Midbrain (tissue), 1 donor: Measurements from ENCODE around the gene DIPK1B.
"Not testable (repeated sequence)": the region's sequence is repeated elsewhere in the genome, so short reads cannot be mapped to it uniquely, and the experiment has no call there.

Source experiments
- DNase-seq: peaks from one replicate; lab custom pipeline; 2025; lab: John Stamatoyannopoulos, UW

The DIPK1B gene

DNA sequence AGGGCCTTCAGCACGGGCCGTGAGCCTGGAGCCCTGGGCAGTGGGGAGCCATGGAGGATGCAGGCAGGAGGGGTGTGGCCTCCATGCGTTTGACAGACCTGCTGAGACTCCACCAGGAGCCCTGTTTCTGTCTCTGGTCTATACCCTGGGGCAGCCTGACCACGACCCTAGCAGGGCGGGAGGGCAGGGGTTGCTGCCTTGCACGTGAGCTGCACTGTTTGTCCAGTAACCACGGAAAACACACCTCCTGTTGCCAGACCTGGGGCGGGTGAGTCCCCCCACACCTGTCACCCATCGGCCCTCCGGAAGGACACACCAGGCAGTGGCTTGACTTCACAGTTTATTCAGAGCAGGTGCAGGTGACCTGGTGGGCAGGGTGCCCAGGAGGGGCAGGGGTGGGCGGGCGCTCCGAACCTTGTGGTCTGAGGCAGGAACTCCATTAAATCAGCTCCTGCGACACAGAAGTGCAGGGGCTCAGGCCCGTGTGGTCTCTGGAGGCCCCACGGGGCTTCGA is 41.7 kb downstream of the DIPK1B start:
- DNase-seq, result no peak

GRCh38 chr9:136754626-136755301 is 42.4 kb downstream of the DIPK1B start:
- DNase-seq, result no peak

- DNase-seq, result not testable (repeated sequence)
These were observed 43.1 kb downstream of the DIPK1B start for GRCh38 chr9:136755302-136756133.

DNA sequence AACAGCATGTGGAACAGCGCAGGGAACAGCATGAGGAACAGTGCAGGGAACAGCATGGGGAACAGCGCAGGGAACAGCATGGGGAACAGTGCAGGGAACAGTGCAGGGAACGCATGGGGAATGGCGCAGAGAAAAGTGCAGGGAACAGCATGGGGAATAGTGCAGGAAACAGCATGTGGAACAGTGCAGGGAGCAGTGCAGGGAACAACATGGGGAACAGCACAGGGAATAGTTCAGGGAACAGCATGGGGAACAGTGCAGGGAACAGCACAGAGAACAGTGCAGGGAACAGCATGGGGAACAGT is 43.7 kb downstream of the DIPK1B start:
- DNase-seq, result no peak

GRCh38 chr9:136756836-136757235 is 44.5 kb downstream of the DIPK1B start:
- DNase-seq, result no peak

DNA sequence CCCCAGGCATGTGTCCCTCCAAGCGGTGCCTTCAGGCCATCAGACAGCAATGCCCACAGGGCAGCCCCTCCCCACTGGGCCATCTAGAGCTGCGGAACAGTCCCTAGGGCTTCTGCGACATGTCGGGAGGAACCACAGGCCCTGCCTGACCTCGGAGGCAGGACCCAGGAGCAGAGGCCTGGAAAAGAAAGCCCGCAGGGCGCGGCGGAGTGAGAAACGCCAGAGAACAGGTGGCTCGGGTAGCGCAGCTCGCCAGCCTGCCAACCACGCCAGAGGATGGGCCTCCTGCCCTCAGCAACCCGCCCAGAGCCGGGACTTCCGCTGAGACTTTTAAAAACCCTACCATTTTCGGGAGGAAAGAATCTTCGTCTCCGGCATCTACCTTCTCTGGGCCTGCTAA is 45.0 kb downstream of the DIPK1B start:
- DNase-seq, result no peak

DNA sequence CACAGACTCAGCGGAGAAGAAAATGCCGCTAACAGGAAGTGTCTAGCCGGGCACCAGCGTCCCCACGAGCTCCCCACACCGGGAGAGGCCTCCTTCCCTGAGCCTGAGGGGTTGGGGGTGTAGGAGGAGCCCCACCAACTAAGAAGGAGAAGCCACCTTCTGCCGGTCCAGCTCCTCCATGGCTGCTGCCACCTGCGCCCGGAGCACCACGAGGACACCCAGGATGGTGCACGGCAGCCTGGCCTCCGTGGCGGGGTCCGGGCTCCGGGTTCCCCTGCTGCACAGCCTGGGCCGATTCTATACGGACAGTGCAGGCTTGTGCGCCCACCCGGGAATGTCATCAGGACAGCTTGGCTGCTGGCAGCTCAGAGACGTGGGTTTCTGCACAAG is 45.4 kb downstream of the DIPK1B start:
- DNase-seq, result no peak

- no peak for DNase-seq
These were observed 46.6 kb downstream of the DIPK1B start for GRCh38 chr9:136759001-136759400.

GRCh38 chr9:136759436-136760325 is 47.3 kb downstream of the DIPK1B start:
- no peak for DNase-seq

DNA sequence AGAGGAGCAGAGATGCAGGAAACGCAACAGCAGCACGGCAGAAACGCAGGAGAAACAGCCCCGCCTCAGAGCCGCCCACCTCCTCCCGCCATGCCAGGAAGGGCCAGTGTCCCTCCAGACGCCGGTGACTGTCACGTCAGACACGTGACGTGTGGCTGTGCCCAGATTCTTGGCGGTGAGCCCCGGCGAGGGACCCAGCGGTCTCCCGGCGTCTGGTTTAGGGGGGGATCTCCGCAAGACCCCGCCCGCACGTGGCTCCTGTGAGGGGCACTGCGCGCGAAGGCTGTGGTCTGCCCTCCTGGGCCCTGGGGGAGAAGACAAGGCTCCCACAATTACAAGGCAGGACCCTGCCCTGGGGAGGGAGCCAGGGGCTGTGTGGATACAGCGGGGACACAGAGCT is 48.1 kb downstream of the DIPK1B start:
- DNase-seq, result no peak

DNA sequence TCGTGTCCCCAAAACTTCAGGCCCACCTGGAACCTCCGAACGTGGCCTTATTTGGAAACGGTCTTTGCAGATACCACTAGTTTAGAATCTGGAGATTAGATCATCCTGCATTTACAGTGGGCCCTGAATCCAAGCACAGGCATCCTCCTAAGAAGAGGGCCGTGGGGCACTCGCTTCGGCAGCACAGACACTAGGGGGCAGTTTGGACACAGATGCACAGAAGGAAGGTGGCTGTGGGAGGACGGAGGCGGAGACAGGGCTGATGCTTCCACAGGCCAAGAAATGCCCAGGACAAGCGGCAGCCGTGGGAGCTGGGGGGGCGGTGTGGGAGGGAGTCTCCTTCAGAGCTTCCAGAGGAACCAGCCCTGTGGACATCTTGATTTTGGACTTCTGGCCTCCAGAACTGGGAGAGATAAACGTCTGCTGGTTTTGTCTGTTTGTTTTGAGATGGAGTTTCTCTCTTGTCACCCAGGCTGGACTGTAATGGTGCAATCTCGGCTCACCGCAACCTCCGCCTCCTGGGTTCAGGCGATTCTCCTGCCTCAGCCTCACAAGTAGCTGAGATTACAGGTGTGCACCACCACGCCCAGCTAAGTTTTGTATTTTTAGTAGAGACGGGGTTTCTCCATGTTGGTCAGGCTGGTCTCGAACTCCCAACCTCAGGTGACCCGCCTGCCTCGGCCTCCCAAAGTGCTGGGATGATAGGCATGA is 48.6 kb downstream of the DIPK1B start:
- DNase-seq, result peak; percentile 21

DNA sequence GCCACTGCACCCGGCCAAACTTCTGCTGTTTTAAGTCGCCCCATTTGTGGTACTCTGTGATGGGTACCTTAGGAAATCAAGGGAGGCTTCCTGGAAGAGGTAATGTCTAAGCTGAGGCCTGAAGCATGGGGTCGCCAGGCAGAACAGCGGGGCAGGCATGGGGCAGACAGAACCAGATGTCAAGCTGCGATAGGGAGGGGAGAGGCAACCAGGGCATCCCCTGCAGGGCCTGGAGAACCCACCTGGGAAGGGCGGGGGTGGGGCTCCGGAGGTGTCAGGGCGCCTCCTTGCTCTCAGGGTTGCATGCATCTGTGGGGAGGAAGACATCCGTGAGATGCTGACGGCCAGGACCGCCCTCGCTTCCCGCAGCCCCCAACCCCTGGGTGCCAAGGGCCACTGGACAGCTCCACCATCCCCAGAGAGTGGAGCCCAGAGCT is 49.2 kb downstream of the DIPK1B start:
- no peak for DNase-seq

GRCh38 chr9:136762221-136762691 is 49.9 kb downstream of the DIPK1B start:
- no peak for DNase-seq

- DNase-seq, result no peak
These were observed 50.7 kb downstream of the DIPK1B start for GRCh38 chr9:136762915-136763648.

DNA sequence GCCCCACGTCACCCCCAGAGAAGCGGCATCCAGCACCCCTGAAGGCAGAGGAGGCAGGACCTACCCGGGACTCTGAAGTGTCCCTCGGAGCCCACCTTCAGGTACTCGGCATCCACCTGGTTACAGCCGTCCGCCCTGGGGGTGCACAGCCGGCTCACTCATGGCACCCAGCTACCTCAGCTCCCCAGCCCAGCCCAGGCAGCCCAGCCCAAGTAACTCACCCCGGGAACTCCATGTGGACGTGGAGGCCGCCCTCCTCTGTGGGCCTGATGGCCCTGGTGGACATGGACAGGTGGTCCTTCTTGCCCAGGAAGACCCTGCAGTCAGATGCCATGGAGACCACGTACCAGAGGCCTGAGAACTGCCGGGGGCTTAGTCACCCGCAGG is 51.3 kb downstream of the DIPK1B start:
- no peak for DNase-seq

DNA sequence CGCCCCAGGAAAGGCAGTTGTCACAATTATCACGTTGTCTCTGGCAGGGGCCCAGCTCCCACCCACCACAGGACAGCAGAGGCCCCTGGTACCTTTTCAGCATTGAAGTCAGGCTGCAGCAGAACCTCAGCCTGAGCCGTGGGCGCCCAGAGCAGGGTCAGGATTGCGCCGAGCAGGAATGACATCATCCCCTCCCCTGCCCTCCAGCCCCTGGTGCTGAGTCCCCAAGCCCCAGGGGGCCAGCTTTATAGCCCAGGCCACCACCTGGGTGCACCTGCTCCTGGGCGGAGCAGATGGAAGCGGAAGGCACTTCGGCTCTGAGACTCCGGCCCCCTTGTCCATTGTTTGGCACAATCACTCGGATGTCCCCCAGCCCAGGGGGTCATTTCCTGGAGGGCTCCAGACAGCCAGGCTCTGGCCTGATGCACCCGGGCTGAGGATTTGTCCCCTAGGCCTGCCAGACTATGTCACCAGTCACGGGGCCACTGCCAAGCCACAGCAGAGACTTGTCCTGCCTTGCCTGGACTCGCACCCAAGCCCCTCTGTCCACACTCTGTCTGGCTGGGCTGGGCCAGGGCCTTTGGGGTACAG is 52.0 kb downstream of the DIPK1B start, which contains the start of gene LCN15:
Gene LCN15, minus strand, starts transcription at position 218 of the 591 bp plus-strand sequence. Its CDS starts 30 bp downstream, at position 188.
- DNase-seq, result no peak

DNA sequence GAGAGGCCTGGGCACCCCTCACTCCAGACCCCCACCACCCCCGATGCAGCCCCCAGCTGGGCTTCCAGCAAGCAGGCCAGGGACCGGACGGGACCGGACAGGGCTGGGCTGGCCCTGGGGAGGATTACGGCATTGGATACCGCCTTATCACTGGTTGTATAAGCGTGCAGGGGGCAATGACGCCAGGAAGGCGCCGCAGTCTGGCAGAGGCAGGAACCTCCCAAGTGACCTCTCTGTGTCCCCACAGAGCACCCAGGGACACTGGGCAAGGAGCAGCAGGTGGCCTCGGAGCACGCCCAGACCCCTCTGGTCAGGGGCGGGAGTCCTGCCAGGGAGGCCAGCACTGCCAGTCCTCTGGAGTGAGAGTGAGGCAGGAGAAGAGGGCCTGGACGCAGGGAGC is 52.7 kb downstream of the DIPK1B start:
- no peak for DNase-seq

DNA sequence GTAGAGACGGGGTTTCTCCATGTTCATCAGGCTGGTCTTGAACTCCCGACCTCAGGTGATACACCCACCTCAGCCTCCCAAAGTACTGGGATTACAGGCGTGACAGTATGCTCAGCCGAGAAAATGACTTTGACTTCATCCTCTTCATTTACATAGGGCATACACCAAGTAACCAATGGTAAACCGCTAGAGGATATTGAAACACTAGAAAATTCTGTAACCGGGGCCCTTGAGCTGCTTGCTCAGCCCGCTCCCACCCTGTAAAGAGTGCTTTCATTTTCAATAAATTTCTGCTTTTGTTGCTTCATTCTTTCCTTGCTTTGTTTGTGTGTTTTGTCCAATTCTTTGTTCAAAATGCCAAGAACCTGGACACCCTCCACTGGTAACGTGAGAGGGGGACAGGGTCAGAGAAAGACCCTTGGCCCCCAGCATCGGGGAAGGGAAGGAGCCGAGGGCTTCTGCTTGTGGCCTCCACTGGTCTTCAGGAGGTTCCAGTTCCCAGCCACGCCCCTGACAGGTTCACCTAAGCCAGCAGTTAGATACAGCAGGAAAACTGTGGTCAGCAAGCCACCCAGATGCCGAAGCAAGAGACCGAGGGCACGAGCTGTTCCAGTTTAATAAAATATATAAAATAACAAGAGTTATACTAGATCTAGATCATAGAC is 53.5 kb downstream of the DIPK1B start:
- DNase-seq, result not testable (repeated sequence)

DNA sequence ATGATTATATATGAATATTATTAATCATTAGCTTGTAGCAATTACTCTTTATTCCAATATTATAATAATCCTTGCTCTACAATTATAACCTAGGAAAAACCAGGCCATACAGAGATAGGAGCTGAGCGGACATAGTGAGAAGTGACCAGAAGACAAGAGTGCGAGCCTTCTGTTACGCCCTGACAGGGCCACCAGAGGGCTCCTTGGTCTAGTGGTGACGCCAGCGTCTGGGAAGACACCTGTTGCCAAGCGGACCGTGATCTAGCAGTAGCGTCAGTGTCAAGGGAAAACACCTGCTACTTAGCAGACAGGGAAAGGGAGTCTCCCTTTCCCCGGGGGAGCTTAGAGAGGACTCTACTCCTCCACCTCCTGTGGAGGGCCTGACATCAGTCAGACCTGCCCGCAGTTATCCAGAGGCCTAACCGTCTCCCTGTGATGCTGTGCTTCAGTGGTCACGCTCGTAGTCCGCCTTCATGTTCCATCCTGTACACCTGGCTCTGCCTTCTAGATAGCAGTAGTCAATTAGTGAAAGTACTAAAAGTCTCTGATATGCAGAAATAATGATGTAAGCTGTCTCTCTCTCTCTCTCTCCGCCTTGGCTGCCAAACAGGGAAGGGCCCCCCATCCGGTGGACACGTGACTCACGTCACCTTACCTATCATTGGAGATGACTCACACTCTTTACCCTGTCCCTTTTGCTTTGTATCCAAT is 54.2 kb downstream of the DIPK1B start:
- peak; percentile 51 for DNase-seq
